Spleen (tissue), 7 donors: ENCODE data around the gene TMEM233.

Experiments used
- CTCF ChIP-seq, 11 experiments: fragments of 200-600 bp in 7 of 11; fragments of 450-650 bp in 4 of 11; sonication (generic) in 4 of 11; IDR thresholded peaks in 8 of 11; conservative IDR thresholded peaks in 3 of 11; 1 replicate in 7 of 11; 2 replicates in 4 of 11; pipeline versions ENCODE4 v1.4.0 to v1.8.0; 2016 to 2021; ENCODE audit warnings: antibody characterized with exemption in 11 of 11, inconsistent platforms in 4 of 11, mild to moderate bottlenecking in 1 of 11
- POLR2A ChIP-seq, 3 donors: fragments of 450-650 bp; IDR thresholded peaks; one replicate each; pipeline ENCODE4 v1.5.1; 2017; ENCODE audit warnings: antibody characterized with exemption in 3 of 3, mild to moderate bottlenecking in 1 of 3
- POLR2AphosphoS5 ChIP-seq, 3 donors: sonication (generic); formaldehyde crosslinking; IDR thresholded peaks; one replicate each; pipeline ENCODE4 v1.5.1; 2017; ENCODE audit warnings: antibody characterized with exemption in 3 of 3
- donor health status: DM: no; HTN: no; CAD: no; lungs with moderate emphysema.
- donor health status: DM: no; HTN: no; CAD: no.
- donor health status: DM: no; HTN: no; CAD: no.

- TF ChIP-seq CTCF (IDR thresholded peaks at IDR 0.05 in 8 of 11, conservative IDR thresholded peaks at IDR 0.05 in 3 of 11): no peak
- TF ChIP-seq POLR2AphosphoS5 (IDR thresholded peaks at IDR 0.05): no peak
- TF ChIP-seq POLR2A (IDR thresholded peaks at IDR 0.05): no peak
Measured at GRCh38 chr12:119631930-119632678, 38.5 kb downstream of the TMEM233 start.
